SK-N-DZ (cell line): ENCODE results near the gene TIMP3.

Source experiments
- DNase-seq: peaks from one replicate; pipeline ENCODE4 v3.0.0-alpha.2; 2015; ENCODE audit warnings: low spot score

Gene TIMP3

GRCh38 chr22:32880505-32880892 is 79.0 kb downstream of the TIMP3 start:
- DNase-seq: no peak

DNA sequence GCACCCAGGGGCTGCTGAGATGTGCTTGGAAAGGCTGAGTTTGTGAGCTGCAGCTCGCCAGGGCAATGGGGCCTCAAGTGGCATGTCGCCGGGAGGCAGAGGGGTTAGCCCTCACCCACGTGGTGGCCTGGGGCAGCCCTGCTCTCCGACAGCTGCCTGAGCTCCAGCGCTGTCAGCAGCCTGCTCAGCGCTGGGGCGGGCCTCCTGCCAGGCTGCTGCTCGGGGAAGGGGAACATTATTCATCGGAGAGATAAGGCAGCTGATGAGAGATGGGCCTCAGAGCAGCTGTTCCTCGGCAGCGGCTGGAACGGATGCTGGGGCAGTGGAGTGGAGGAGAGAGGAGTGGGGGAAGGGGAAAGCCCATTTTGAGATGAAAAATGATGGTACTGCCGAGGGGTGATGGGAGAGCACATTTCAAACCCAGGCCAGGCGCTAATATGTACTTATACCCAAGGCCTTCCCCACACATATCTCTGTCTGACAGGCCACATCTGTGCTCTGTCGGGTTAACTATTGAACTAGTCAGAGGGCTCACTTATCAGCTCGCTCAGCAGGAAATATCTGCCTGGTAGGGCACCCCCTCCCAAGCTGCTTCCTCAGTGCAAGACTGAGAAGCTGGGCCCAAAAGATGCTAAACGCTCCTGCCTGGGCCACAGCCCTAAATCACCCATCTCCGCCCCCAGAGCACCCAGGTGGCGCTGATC is 79.5 kb downstream of the TIMP3 start:
- DNase-seq: peak; percentile 99

GRCh38 chr22:32882360-32882755 is 80.9 kb downstream of the TIMP3 start:
- DNase-seq: peak; percentile 67

- DNase-seq: peak; percentile 41
Observed at GRCh38 chr22:32882774-32883530, 81.4 kb downstream of the TIMP3 start.

DNA sequence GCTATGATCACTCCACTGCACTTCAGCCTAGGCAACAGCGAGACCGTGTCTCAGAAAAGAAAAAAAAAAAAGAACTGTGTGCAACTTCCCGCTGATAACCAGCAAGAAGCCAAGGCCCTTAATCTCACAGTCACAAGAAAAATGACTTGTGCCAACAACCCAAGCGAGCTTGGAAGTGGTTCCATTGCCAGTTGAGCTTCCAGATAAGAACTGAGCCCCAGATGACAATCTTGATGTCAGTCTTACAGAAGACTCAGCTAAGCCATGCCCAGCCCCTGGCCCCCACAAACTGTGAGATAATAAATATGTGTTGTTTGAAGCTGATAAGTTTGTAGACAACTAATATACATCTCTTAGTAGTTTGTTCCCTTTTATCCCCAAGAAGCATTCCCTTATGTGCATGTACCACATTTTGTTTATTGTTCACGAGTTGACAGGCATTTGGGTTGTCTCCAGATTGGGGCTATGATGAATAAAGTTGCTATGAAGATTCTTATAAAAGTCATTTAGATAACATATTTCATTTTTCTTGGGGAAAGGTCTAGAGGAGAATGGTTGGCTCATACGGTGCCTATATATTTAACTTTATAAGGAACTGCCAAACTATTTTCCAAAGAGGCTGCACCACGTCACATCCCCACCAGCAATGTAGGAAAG is 85.9 kb downstream of the TIMP3 start:
- DNase-seq: no peak

DNA sequence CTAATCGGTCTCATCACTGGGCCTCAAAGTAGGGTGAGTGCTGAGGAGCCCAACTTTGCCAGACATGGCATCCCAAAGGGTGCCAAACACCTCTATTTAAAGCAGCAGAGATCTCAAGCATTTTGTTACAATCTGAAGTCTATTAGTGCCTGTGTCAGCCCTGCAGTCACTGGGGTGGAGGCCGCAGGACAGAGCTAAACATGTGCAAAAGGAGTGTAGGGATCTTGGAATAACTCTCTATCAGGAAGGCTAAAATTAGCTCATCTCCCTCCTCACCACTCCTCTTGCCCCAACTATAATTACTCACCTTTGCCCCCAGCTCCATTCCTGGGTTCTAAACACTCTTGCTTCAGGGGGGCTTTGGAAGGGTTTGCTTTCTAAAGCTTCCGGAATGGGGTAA is 87.5 kb downstream of the TIMP3 start:
- no peak for DNase-seq

- DNase-seq: no peak
Observed at GRCh38 chr22:32896891-32897290, 95.4 kb downstream of the TIMP3 start.

DNA sequence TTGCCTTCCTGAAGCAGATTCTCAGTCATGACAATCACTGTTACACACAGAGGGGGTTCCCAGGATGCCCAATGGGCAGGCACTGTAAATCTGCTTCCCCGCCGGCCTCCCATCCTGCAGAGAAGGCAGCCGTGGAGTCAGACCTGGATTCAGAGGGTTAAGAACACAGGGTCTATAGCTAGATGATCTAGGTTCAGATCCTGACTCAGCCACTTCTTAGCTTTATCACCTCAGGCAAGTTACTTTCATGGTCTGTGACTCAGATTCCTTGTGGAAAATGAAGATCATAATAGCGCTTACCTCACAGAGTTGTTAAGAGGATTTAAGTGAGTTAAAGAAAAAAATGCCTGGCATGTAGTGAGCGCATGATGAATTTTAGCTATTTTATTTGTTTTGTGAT is 95.9 kb downstream of the TIMP3 start:
- no peak for DNase-seq

DNA sequence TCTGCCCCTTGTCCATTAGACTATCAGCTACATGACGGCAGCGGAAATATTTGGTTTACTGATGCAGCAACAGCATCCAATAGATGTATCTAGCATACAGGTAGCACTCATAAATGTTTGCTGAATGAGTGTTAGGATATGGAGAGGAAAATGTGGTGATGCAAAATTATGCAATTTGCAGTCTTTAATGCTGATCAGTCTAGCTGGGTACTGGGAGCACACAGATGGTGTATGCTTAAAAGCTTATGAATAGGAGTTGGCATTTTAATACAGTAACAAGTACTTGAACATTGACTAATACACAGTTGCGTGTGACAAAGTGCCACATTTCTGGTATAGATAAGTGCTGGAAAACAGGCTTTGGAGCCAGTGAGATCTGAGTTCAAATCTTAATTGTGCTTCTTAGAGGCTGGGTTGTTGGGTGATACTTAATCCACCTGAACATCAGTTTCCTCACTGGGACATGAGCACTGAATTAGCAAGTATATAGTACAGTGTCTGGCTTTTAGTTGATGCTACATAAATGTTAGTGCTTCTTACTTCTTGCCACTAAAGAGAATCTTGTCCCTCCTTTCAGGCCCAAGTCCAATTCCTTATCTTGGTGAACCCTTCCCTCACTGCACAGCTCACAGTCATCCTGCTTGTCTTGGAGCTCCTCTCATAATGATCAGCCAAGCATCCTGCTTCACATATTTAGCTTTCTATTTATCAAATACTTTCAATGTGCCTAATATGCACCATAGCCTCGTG is 99.6 kb downstream of the TIMP3 start:
- no peak for DNase-seq

DNA sequence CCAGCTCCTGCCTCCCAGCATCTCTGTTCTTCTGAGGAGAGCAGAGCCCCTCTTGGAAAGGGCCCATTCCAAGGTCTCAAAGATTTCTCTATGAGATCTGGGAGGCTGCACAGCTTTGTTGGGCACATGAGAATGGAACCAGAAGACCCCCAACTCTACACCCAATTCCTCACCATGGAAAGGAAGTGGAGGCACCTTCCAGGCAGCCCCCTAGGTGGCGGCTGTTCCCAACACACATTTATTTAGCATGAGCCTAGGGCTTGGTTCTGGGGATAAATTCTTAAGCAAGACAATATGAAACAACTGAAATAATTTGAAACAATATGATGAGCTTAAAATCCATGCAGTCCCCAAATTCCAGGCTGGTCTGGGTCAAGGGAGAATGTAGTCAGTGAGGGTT is 100.4 kb downstream of the TIMP3 start:
- no peak for DNase-seq

- no peak for DNase-seq
Observed at GRCh38 chr22:32903507-32903906, 102.0 kb downstream of the TIMP3 start.

DNA sequence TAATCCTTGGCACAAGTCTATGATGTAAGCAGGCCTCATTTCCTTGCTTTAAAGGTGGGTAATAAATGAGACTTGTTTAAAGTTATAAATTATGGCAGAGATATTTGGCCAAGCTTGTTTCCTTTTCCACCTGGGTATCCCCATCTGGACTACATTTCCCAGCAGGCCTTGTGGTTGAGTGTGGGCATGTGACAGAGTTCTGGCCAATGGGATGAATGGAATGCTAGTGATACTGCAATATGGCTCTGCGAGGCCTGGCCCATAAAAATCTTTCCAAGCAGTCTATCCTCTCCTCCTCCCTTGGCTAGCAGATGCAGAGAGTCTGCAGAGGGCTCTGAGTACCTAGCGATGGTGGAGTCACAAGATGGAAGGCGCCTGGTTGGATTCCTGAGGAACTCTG is 102.5 kb downstream of the TIMP3 start:
- DNase-seq: peak; percentile 52

DNA sequence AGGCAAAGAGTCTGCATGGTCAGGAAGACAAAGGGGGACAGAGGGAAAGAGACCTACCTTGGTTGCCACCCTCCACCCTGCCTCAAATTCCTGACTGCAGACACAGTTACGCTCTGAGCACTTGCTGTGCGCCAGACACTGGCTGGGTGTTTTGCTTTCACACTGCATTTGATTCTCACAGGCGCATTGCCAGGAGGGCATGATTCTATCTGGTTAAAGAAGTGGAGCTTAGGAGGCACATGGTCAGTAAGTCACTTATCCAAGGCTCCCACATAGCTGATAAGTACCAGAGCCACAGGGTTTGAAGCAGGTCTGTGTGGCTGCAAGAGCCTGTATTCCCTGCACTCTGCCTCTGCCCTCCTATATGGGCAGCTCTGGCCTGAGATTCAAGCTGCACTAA is 103.9 kb downstream of the TIMP3 start:
- peak; percentile 45 for DNase-seq

GRCh38 chr22:32909581-32910428 is 108.3 kb downstream of the TIMP3 start:
- no peak for DNase-seq

GRCh38 chr22:32910429-32910772 is 108.9 kb downstream of the TIMP3 start:
- no peak for DNase-seq

GRCh38 chr22:32911503-32911902 is 110.0 kb downstream of the TIMP3 start:
- no peak for DNase-seq
